HPDE6-E6E7 (cell line): ENCODE measurements around the gene CRB2.

Source experiments
- DNase-seq: peaks from one replicate; pipeline ENCODE4 v3.0.0; 2011; ENCODE audit warnings: missing footprints; ENCODE audit errors: extremely low spot score

The CRB2 gene

DNA sequence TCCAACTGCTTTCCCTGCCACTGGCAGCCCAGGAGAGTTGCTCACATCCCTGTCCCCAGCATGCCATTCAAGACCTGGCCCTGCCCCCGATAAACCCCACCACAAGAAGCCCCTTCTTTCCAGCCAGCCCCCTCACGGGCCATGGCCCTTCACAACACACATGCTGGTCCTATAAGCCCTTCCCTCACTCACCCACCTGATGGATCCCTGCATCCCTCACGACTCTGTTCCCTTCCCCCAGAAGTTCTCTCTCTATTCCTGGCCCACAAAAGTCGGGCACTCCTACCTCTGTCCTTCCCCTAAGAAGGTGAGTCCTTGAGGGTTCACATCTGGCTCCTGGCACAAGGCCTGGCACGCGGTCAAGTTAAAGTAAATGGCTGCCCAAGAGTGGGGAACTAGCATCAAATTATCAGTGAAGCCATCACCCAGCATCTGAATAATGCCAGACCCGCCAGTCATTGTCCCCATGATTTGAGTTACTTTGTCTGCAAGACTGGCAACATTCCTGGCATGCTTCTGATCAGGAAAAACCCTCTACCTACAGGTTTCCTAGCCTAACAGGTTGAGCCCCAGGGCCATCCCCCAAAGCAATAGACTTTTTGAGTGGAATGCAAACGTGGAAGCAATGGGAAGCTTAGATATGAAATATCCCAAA lies 65.9 kb downstream of the CRB2 start:
- no peak for DNase-seq

- no peak for DNase-seq
These were observed 66.8 kb downstream of the CRB2 start for GRCh38 chr9:123422635-123423310.

GRCh38 chr9:123423311-123423640 lies 67.3 kb downstream of the CRB2 start:
- no peak for DNase-seq

DNA sequence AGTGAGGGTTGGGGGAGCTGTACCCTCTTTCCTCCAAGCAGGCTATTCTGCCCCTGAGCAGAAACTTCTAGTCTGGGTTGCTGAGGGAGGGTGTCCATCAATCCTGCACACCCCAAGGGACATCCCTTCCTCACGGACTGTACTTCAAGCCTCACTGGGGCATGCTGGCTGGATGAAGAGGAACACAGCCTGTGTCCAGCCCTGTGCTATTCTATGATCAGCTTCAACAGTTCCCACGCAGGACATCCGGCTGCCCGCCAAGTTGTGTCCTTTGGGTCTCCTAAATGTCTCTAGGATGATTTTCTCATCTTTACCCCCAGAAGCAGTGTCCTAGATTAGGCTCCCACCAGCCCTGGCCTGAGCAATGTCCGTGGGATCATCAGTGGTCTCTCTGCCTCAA lies 68.1 kb downstream of the CRB2 start:
- DNase-seq: no peak

DNA sequence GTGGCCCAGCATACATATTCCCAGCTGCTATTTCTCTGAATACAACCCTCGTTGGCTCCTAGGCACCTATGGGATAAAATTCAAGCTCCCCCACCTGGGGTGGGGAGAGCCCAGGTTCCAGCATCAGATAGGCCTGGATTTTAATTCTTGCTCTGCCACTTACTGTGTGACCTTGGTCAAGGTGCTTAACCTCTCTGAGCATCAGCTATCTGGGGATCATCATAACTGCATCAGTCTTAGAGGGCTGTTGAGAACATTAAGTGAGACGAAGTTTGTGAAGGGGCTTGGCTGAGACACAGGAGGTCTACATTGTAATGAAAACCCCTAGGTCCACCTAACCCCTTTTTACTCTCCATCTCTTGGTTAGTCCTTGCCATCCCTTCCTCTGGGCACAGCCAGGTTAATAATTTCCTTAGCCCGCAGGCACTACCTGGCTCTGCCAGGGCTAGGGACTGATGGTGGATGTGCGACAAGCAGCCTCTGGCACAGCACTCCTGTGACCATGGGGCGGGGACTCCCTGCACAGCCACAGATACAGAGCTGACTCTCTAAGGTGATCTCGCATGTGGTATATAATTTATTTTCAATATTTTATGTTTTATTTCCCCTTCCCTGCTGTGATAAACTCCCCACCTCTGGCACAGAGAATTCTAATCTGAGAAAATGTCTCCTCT lies 68.7 kb downstream of the CRB2 start:
- DNase-seq: no peak

- no peak for DNase-seq
These were observed 69.3 kb downstream of the CRB2 start for GRCh38 chr9:123425261-123425821.

DNA sequence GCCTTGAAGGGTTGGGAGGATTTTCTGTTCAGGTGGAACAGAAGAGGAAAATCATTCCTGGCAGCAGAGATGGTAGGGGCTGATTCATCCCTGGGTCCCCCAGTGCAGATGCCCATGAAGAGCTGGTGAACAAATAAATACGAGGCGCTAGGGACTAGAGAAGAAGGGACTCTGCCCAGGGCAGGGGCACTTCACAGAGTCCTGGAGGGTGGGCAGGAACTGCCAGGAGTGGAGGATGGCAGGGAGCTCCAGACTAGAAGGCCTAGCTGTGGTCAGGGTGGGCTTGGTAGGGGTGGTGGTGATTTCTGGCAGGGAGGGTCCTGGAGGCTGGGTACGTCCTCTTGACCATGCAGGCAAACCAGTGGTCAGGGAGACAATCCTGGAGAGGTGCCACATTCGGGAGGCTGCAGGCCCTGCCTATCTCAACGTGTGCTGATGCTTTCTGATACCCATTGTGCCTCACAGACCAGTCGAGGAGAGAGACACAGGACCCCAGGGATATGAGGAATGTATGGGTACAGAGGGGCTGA lies 69.9 kb downstream of the CRB2 start:
- DNase-seq: no peak

DNA sequence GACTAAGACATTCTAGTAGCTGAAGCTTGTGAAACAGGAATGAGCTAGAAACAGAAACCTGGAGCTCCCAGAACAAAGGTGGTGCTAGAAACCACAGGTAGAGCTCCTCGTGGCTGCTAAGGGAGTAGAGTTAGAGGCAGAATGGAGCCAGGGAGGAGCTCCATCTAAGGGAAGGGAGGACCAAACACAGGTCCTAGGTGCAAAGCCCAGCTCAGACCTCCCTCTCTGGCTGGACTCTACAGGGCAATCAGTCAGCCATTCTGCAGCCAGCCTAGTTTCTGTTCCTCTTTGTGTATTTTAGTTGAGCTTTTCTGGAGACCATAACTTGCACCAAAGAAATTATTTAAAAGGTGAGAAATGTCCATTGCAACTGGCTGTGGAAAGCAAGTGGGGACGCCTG lies 70.4 kb downstream of the CRB2 start:
- DNase-seq: no peak
